GM18519 (cell line): ENCODE data around the gene ARHGAP5.

Experiments
- ATAC-seq: cut with Tn5 transposase; IDR thresholded peaks from one replicate; pipeline ENCODE4 v1.9.1; 2021; ENCODE audit warnings: mild to moderate bottlenecking, moderate library complexity; ENCODE audit not compliant: unreplicated experiment, low FRiP score

ARHGAP5 gene

GRCh38 chr14:32077081-32078022, at the start of gene ARHGAP5:
TSS of gene ARHGAP5 (plus strand) at chr14:32077304. CDS start at chr14:32090670, 13,366 bp downstream.
- peak; percentile 13 for ATAC-seq

DNA sequence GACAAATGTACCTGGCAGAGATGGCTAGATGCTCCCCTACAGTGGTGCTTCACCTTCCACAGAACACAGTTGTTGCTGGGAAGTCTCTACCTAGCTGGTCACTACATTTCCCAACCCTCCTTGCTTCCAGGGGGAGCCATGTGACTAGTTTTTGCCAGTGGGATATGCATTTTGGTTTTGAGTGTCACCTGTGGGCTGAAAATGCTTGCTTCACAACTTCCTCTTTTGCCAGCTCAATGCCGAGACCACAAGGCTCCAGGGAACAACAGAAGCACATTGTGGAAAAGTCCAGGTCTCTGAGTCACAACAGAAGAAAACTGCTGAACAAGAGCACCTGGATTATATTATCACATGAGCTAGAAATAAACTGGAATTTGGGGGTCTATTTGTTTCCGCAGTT, 48.5 kb upstream of the ARHGAP5 start:
- ATAC-seq = no peak

- no peak for ATAC-seq
Measured at GRCh38 chr14:32033543-32033942, 43.6 kb upstream of the ARHGAP5 start.

DNA sequence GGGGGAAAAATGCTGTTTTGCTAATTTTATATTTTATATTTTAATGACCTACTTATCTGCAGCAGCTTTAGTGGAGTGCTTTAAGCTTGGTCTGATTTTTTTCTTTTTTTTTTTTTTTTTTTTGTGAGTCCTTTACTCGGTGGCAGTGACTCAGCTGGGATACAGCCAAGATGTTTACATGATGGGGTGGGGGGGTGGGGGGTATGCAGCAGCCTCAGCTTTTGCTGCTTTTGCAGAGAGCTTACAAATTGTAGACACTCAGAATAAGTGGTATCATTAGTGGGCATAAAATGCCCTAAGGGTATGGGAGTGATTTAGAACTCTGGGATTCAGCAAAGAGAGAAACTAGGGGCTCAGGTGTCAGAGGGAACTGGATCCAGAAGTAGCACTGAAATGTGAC, 38.2 kb upstream of the ARHGAP5 start:
- ATAC-seq = no peak

DNA sequence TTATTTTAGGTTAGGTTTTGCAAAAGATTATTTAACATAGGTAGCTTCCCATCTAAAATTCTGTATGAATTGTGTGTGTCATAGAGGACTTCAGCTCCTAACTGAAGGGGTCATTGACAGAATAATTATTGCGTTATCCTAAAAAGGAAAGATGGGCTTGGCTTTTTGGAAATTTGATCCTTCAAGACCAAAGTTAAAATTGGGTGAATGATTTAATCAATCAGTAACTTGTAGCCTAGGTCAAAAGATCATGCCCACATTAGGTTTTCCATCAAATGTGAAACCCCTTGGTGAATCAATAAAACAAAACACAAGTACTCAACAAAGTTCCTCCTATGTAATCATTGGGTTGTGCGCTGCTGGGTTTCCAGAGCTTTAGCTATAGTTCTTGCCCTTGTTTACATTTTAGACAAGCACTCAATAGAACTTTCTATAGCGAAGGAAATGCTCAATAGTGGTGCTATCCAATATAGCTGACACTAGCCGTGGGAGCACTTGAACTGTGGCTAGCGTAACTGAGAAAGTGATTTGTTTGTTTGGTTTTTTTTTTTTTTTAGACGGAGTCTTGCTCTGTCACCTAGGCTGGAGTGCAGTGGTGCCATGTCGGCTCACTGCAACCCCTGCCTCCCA, 37.6 kb upstream of the ARHGAP5 start:
- ATAC-seq = no peak

GRCh38 chr14:32043624-32044023, 33.5 kb upstream of the ARHGAP5 start:
- no peak for ATAC-seq

GRCh38 chr14:32044454-32044853, 32.6 kb upstream of the ARHGAP5 start:
- ATAC-seq = no peak

- ATAC-seq = no peak
Measured at GRCh38 chr14:32047791-32048190, 29.3 kb upstream of the ARHGAP5 start.

DNA sequence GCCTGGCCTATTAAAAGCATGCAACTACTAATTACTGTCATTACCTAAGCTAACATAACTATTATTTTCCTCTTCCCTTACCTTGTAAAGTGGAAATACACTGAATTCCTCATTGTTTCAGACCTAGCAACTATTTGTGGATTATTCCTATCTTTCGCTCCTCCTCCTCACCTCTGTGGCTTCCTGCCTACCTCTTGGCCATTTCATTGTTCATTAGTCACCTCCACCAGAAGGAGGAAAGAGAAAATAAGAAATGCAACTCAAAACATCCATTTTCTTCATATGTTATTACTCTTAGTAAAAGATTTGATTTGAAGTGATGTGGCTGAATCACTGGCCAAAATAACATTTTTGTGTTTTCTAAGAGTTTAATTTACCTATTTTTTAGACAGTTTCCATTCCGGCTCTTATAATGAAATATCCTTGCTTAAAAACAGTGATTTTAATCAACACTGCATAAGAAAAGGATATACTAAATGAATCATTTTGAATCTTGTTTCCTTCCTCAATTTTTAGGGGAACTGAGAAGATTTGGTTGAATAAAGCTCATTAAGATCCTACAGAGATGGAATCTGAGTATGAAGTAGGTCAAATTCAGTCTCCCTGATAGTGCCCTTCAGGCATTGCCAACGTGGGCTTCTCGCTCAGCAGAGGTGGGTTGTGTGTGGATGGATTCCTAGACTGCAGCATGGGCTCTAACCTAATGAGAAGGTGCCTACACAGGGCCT, 27.6 kb upstream of the ARHGAP5 start:
- ATAC-seq = no peak

DNA sequence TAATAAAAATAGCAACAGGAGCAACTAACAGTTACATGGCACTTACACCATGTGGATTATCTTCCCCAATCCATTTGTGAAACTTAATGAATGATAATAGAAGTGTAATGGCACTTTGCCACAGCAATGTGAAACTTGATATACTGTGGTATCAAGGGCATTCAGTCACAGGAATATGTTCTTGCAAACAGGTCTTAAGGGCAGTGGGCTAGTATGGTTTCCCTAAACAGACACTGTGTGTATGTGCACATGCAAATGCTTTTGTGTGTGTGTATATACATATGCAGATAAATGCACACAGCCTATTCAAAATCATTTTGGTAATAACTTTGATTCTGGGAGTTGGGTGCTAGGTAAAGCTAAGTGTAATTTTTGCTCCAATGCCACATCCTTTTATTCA, 26.2 kb upstream of the ARHGAP5 start:
- no peak for ATAC-seq

DNA sequence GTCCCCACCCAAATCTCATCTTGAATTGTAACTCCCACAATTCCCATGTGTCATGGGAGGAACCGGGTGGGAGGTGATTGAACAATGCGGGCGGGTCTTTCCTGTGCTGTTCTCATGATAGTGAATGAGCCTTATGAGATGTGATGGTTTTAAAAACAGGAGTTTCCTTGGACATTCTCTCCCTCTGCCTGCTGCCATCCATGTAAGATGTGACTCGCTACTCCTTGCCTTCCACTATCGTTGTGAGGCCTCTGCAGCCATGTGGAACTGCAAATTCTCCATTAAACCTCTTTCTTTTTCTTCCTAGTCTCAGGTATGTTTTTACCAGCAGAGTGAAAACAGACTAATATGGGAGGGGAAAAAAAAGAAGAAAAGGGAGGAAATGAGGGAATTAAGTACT, 22.6 kb upstream of the ARHGAP5 start:
- no peak for ATAC-seq

DNA sequence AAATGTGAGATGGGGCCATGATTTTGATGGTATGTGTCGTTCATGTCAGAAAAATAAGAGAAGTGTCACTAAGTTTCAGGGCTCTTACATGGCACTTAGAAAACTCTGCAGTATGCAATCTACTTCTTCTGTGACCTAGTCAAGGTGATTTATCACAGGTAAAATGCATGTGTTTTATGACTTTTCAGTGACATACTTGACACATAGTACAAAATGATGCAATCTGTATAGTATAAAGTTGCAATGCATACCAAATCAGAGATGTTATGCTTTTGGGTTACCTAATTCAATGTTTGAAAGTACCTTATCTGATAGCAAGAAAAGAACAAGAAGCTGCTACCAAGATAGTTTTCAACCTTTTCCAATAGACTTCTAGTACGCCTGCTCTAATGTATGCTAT, 21.9 kb upstream of the ARHGAP5 start:
- no peak for ATAC-seq

DNA sequence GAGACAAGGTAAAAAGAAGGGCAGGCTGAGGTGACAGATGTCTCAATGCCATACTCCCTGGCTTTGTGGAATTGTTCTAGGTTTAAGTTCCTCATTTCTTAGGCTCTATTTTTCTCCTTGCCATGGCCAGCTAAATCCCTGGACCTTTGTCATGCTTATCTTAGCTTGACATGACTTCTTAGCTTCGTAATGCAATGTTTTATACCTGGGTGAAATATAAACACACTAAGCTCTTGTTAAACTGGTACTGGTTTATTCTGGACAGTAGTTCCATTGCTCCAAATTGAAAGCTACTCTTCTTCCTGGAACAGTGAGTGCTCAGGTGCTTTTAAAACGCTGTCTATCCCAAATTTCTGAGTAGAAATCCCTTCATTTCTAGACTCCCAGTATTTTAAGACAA, 17.4 kb upstream of the ARHGAP5 start:
- ATAC-seq = no peak

GRCh38 chr14:32064931-32065330, 12.2 kb upstream of the ARHGAP5 start:
- no peak for ATAC-seq

GRCh38 chr14:32068708-32069107, 8.4 kb upstream of the ARHGAP5 start:
- no peak for ATAC-seq

GRCh38 chr14:32070282-32070681, 6.8 kb upstream of the ARHGAP5 start:
- no peak for ATAC-seq

DNA sequence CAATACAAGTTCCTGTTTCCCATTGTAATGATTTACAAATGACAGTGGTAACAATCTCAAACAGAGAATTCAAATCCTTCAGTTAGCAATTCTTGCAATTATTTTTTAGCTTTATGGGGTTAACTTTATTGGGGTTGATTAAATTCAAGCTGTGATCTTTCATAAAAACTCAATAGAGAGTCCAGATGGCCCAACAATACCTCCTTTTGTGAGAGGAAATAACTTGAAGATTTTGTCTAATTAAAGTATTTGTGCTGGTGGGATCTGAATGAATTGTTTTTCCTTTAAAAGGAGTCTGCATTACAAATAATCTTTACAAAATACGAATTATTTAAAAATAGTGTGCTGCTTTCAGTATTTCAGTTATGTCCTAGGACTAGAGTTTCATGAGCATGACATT, 4.4 kb upstream of the ARHGAP5 start:
- no peak for ATAC-seq

GRCh38 chr14:32073537-32074189, 3.4 kb upstream of the ARHGAP5 start:
- peak; percentile 38 for ATAC-seq

GRCh38 chr14:32074887-32075572, 2.1 kb upstream of the ARHGAP5 start:
- no peak for ATAC-seq

GRCh38 chr14:32075672-32076277, 1.3 kb upstream of the ARHGAP5 start:
- ATAC-seq = no peak
